Stimulated activated CD4-positive, alpha-beta T cell treated with anti-CD3 and anti-CD28 coated beads, Interleukin-2, amount 100 ng/mL, for 24 hours (primary cell): ENCODE results near the gene LRR1.

Experiments
- DNase-seq, 2 donors: peaks; one replicate each; pipeline ENCODE4 v3.0.0-alpha.2; 2020

LRR1 gene

GRCh38 chr14:49598485-49599300 lies at the start of gene LRR1:
LRR1 (plus strand) TSS chr14:49598940; CDS start chr14:49599021, 81 bp downstream.
- DNase-seq: peak; percentile 88 to 90

- DNase-seq: no peak
Measured at GRCh38 chr14:49549446-49549845, 49.3 kb upstream of the LRR1 start.

- no peak for DNase-seq
Measured at GRCh38 chr14:49549881-49550280, 48.9 kb upstream of the LRR1 start.

- DNase-seq: no peak
Measured at GRCh38 chr14:49550286-49551184, 48.2 kb upstream of the LRR1 start.

GRCh38 chr14:49551569-49551968 lies 47.2 kb upstream of the LRR1 start:
- no peak for DNase-seq

GRCh38 chr14:49553106-49553505 lies 45.6 kb upstream of the LRR1 start:
- DNase-seq: no peak

GRCh38 chr14:49553892-49554291 lies 44.8 kb upstream of the LRR1 start:
- DNase-seq: no peak

- no peak for DNase-seq
Measured at GRCh38 chr14:49559979-49560768, 38.6 kb upstream of the LRR1 start.

GRCh38 chr14:49566714-49567113 lies 32.0 kb upstream of the LRR1 start:
- no peak for DNase-seq

GRCh38 chr14:49569281-49569680 lies 29.5 kb upstream of the LRR1 start:
- no peak for DNase-seq

GRCh38 chr14:49574038-49574437 lies 24.7 kb upstream of the LRR1 start:
- DNase-seq: no peak

GRCh38 chr14:49578141-49578540 lies 20.6 kb upstream of the LRR1 start:
- no peak for DNase-seq

GRCh38 chr14:49579841-49580240 lies 18.9 kb upstream of the LRR1 start:
- DNase-seq: no peak

- DNase-seq: peak in 1 of 2 donors; percentile 11
Measured at GRCh38 chr14:49581209-49582112, 17.3 kb upstream of the LRR1 start.

GRCh38 chr14:49582113-49582977 lies 16.4 kb upstream of the LRR1 start:
- no peak for DNase-seq

- no peak for DNase-seq
Measured at GRCh38 chr14:49583629-49584028, 15.1 kb upstream of the LRR1 start.

GRCh38 chr14:49584058-49584457 lies 14.7 kb upstream of the LRR1 start:
- peak in 1 of 2 donors; percentile 10 for DNase-seq

- peak; percentile 43 to 54 for DNase-seq
Measured at GRCh38 chr14:49584981-49585640, 13.6 kb upstream of the LRR1 start.

- DNase-seq: peak; percentile 97 to 98
Measured at GRCh38 chr14:49585803-49586672, 12.7 kb upstream of the LRR1 start, which contains the start of gene RPS29. RPS29 (minus strand) TSS chr14:49586380; CDS start chr14:49586346, 34 bp downstream.
